DND-41 (cell line): ENCODE results near the gene POR.

Experiments used
- ATAC-seq: fragments of 200-7000 bp; cut with Tn5 transposase; 3 replicates; pipeline ENCODE4 v1.9.1; 2021; ENCODE audit warnings: low read depth; ENCODE audit not compliant: insufficient read depth
- DNase-seq: peaks from one replicate; pipeline ENCODE4 v3.0.0-alpha.2; 2020
- H2AFZ ChIP-seq: 2 replicates; pipeline ENCODE4 v1.6.0; 2012; ENCODE audit warnings: low read depth, low read length
- H3K27ac ChIP-seq: 2 replicates; pipeline ENCODE4 v1.5.1; 2012; ENCODE audit warnings: low read length, inconsistent platforms
- H3K27me3 ChIP-seq: fragments of 200-600 bp; sonication (generic); 2 replicates; pipeline ENCODE4 v1.6.0; 2012; ENCODE audit warnings: low read length, mild to moderate bottlenecking, inconsistent platforms; ENCODE audit not compliant: insufficient read depth, poor library complexity
- H3K36me3 ChIP-seq: 2 replicates; pipeline ENCODE4 v1.5.1; 2012; ENCODE audit warnings: low read length, inconsistent platforms; ENCODE audit not compliant: insufficient read depth
- H3K4me1 ChIP-seq: 2 replicates; pipeline ENCODE4 v1.5.1; 2012; ENCODE audit warnings: mild to moderate bottlenecking, low read length; ENCODE audit not compliant: insufficient read depth
- H3K4me2 ChIP-seq: 2 replicates; pipeline ENCODE4 v1.6.0; 2012; ENCODE audit warnings: mild to moderate bottlenecking, moderate library complexity, low read length, inconsistent platforms; ENCODE audit not compliant: insufficient read depth
- H3K4me3 ChIP-seq, 2 experiments: fragments of 200-600 bp in 1 of 2; shearing (Covaris generic) in 1 of 2; 2 replicates each; pipeline ENCODE4 v1.5.1; 2012 to 2016; ENCODE audit warnings: inconsistent platforms in 2 of 2, low read length in 2 of 2, mild to moderate bottlenecking in 2 of 2, low read depth in 1 of 2, moderate library complexity in 1 of 2
- H3K79me2 ChIP-seq: 2 replicates; pipeline ENCODE4 v1.6.0; 2012; ENCODE audit warnings: low read length, inconsistent platforms; ENCODE audit not compliant: insufficient read depth
- H3K9ac ChIP-seq: 2 replicates; pipeline ENCODE4 v1.6.0; 2012; ENCODE audit warnings: low read depth, mild to moderate bottlenecking, inconsistent platforms, low read length, moderate library complexity
- H3K9me3 ChIP-seq: 2 replicates; pipeline ENCODE4 v1.5.1; 2012; ENCODE audit warnings: low read length, moderate library complexity, mild to moderate bottlenecking, inconsistent platforms; ENCODE audit not compliant: insufficient read depth, severe bottlenecking
- H4K20me1 ChIP-seq: 2 replicates; pipeline ENCODE4 v1.6.0; 2012; ENCODE audit warnings: low read length; ENCODE audit not compliant: insufficient read depth
- CTCF ChIP-seq: IDR thresholded peaks from 2 replicates; pipeline ENCODE4 v1.5.1; 2012; ENCODE audit warnings: borderline replicate concordance, low read length, moderate library complexity, mild to moderate bottlenecking; ENCODE audit not compliant: poor library complexity, severe bottlenecking; ENCODE audit errors: extremely low read depth
- EZH2 ChIP-seq: IDR thresholded peaks from 3 replicates; pipeline ENCODE4 v1.6.1; 2012; ENCODE audit warnings: borderline replicate concordance, low read depth, mild to moderate bottlenecking, moderate library complexity, low read length, inconsistent platforms; ENCODE audit not compliant: severe bottlenecking

Gene POR

DNA sequence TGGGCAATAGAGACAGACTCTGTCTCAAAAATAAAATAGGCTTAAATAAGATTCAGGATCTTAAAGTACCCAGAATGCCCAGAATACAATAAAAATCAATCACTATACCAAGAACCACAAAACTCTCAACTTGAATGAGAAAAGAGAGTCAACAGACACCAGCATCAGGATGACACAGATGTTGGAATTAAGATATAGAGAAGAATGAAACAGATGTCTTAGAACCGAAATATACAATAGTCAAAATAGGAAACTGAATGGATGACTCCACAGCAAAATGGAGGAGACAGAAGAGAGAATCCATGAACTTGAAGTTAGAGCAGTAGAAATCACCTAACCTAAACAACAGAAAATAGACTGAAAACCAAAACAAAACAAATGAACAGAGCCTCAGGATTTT is 29.6 kb downstream of the POR start:
- no peaks in the 10 kb centered on the region for H3K9me3 ChIP-seq
- H3K36me3 ChIP-seq: no peaks in the 10 kb centered on the region
- TF ChIP-seq CTCF (no peak), EZH2 (no peak)
- no peak overlapping the region for H3K9ac ChIP-seq
- H4K20me1 ChIP-seq: peaks cover 15% of the 10 kb centered on the region; the same call in 1 of the 2 replicates
- H3K27ac ChIP-seq: no peak overlapping the region
- no peak overlapping the region for H3K4me2 ChIP-seq
- no peaks in the 10 kb centered on the region for H3K79me2 ChIP-seq
- H3K27me3 ChIP-seq: no peaks in the 10 kb centered on the region
- no peak for ATAC-seq
- H3K4me1 ChIP-seq: no peaks in the 10 kb centered on the region
- H3K4me3 ChIP-seq: no peak overlapping the region
- H2AFZ ChIP-seq: no peak overlapping the region
- DNase-seq: no peak

DNA sequence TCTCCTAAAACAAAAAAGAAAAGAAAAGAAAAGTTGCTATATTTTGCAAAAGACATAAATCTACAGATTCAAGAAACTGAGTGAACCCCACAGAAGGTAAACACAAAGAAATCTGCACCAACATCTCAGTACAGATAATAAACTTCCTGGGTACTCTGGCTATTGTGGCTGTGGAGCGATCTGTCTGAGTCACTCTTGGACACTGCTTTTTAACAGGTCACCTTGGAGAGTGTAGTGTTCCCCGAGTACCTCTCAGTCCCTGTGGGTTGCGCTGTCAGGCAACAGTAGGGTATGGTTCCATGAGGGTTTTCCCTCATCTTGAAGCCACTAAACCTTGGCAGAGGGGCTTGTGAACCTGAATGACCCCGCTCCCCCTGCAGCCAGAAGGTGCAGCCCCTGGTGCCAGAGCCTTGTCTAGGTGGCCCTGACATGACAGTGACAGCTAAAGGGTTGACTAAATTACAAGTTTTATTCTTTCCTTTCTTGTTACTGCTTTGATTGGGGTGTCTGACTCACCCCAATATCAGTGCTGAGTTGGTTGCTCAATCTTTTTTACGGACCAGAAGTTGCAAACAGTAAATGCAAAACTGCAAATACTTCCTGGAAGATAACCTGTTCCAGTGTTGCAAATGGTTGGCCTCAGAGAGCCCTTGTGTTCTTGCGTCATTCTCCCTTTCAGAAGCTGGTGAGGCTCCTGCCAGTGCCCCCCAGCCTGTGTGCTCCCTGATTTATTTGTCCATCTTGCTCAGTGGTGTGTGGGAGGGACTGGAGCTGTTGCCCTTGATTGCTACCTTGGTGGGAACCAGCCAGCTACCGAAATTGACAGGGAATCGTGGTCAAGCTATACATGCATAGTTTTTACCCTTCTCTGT is 30.6 kb downstream of the POR start:
- DNase-seq: no peak
- H3K79me2 ChIP-seq: no peaks in the 10 kb centered on the region
- H3K4me2 ChIP-seq: no peak overlapping the region
- H4K20me1 ChIP-seq: peaks cover 19% of the 10 kb centered on the region; the same call in 1 of the 2 replicates
- H3K27me3 ChIP-seq: no peaks in the 10 kb centered on the region
- H3K27ac ChIP-seq: no peak overlapping the region
- no peak overlapping the region for H3K4me3 ChIP-seq
- no peak for ATAC-seq
- no peaks in the 10 kb centered on the region for H3K36me3 ChIP-seq
- TF ChIP-seq EZH2: no peak
- TF ChIP-seq CTCF: no peak
- H3K9me3 ChIP-seq: no peaks in the 10 kb centered on the region
- no peaks in the 10 kb centered on the region for H3K4me1 ChIP-seq
- H3K9ac ChIP-seq: no peak overlapping the region
- no peak overlapping the region for H2AFZ ChIP-seq

DNA sequence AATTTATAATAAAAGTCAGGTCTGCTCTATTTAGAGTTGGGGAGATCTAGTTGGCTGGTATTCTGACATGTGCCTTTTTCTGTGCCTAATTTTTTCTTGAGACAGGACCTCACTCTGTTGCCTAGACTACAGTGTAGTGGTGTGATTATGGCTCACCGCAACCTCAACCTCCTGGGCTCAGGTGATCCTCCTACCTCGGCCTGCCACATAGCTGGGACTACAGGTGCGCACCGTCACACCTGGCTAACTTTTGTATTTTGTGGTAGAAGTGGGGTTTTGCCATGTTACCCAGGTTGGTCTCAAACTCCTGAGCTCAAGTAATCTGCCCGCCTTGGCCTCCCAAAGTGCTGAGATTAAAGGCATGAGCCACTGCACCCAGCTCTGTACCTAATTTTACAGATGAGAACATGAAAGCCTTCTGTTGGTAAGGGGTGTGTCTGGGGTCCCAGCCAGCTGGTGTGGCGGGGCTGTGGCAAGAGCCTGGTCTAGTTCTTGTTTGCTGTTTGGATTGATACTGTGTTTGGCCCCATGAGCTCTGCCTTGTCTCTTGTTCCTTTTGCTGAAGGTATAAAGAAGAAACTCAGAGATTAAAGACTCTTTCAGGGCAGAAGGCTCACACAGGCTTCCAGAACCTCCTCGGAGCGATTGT is 31.4 kb downstream of the POR start:
- no peak for TF ChIP-seq EZH2
- no peak for TF ChIP-seq CTCF
- ATAC-seq (no peak), DNase-seq (no peak)
- Histone ChIP-seq H2AFZ (no peak overlapping the region), H3K4me2 (no peak overlapping the region), H3K4me1 (no peaks in the 10 kb centered on the region), H3K9ac (no peak overlapping the region), H3K9me3 (no peaks in the 10 kb centered on the region), H3K4me3 (no peak overlapping the region), H3K36me3 (no peaks in the 10 kb centered on the region), H3K27ac (no peak overlapping the region), H3K27me3 (no peaks in the 10 kb centered on the region), H4K20me1 (peaks cover 19% of the 10 kb centered on the region; the same call in 1 of the 2 replicates), H3K79me2 (no peaks in the 10 kb centered on the region)
